ENCODE measurements around the gene SMPD3. TPM values are rescaled to one million over a fixed set of nuclear protein-coding genes. Genes with fewer than 3 reads are reported as not detected.

Gene SMPD3
- total RNA-seq, 2 experiments from 2014 or later = 0.89 to 1.1 TPM

GRCh38 chr16:68345958-68346635, 102.2 kb downstream of the SMPD3 start:
- no peak overlapping the region for H3K27ac Mint-ChIP-seq
- H3K27ac ChIP-seq (ENCODE audit: low read depth in 1 of 2, low read length in 2 of 2) = no peak overlapping the region
- intact Hi-C loops (cut with DNase I, micrococcal nuclease) = no loop called here
- ATAC-seq (ENCODE audit: poor library complexity) (no peak), DNase-seq (no peak)
- no peaks in the 10 kb centered on the region for H3K27me3 ChIP-seq (ENCODE audit: control insufficient read depth in 1 of 2, insufficient read depth in 2 of 2, low read length in 2 of 2)
- peaks cover 83% of the 10 kb centered on the region for H3K36me3 ChIP-seq (ENCODE audit: insufficient read depth, low read length)
- no peaks in the 10 kb centered on the region for H3K27me3 Mint-ChIP-seq
- no peaks in the 10 kb centered on the region for H3K9me3 ChIP-seq (ENCODE audit: control insufficient read depth in 1 of 2, insufficient read depth in 1 of 2, low read length in 2 of 2)
- no peak overlapping the region for H3K4me3 Mint-ChIP-seq
- H3K4me3 ChIP-seq (ENCODE audit: low read length) = no peak overlapping the region
- no peaks in the 10 kb centered on the region for H3K4me1 Mint-ChIP-seq (ENCODE audit: low read depth)
- ChIA-PET CTCF (no interaction called here), POLR2A (interaction anchor here (1.1 kb wide), 1 partner anchor 10 kb away, joined by 3 read pairs; no protein-coding TSS in a partner anchor)
- TF ChIP-seq CTCF (IDR thresholded peaks at IDR 0.05) = no peak
- H3K9me3 Mint-ChIP-seq = no peaks in the 10 kb centered on the region
- peaks cover 93% of the 10 kb centered on the region for H3K36me3 Mint-ChIP-seq (ENCODE audit: low read depth)
- H3K4me1 ChIP-seq (ENCODE audit: insufficient read depth, low read length) = no peaks in the 10 kb centered on the region

- ChIA-PET POLR2A (interaction anchor here (1.1 kb wide), 1 partner anchor 10 kb away, joined by 3 read pairs; no protein-coding TSS in a partner anchor), CTCF (no interaction called here)
- no peak for TF ChIP-seq CTCF (IDR thresholded peaks at IDR 0.05)
- no peak for DNase-seq
- no peak overlapping the region for H3K27ac ChIP-seq (ENCODE audit: low read depth in 1 of 2, low read length in 2 of 2)
- H3K4me1 ChIP-seq (ENCODE audit: insufficient read depth, low read length) = no peaks in the 10 kb centered on the region
- Mint-ChIP-seq H3K27ac (no peak overlapping the region), H3K27me3 (no peaks in the 10 kb centered on the region), H3K36me3 (ENCODE audit: low read depth) (peaks cover 93% of the 10 kb centered on the region), H3K9me3 (no peaks in the 10 kb centered on the region), H3K4me3 (no peak overlapping the region), H3K4me1 (ENCODE audit: low read depth) (no peaks in the 10 kb centered on the region)
- ATAC-seq (ENCODE audit: poor library complexity) = no peak
- intact Hi-C loops (cut with DNase I, micrococcal nuclease) = no loop called here
- H3K36me3 ChIP-seq (ENCODE audit: insufficient read depth, low read length) = peaks cover 84% of the 10 kb centered on the region
- H3K4me3 ChIP-seq (ENCODE audit: low read length) = no peak overlapping the region
- H3K9me3 ChIP-seq (ENCODE audit: control insufficient read depth in 1 of 2, insufficient read depth in 1 of 2, low read length in 2 of 2) = no peaks in the 10 kb centered on the region
- no peaks in the 10 kb centered on the region for H3K27me3 ChIP-seq (ENCODE audit: control insufficient read depth in 1 of 2, insufficient read depth in 2 of 2, low read length in 2 of 2)
Observed at GRCh38 chr16:68345351-68345810, 102.9 kb downstream of the SMPD3 start.

- DNase-seq = no peak
- intact Hi-C loops (cut with DNase I, micrococcal nuclease) = no loop called here
- Mint-ChIP-seq H3K4me3 (no peak overlapping the region), H3K27ac (no peak overlapping the region), H3K36me3 (ENCODE audit: low read depth) (peaks cover 93% of the 10 kb centered on the region), H3K4me1 (ENCODE audit: low read depth) (no peaks in the 10 kb centered on the region), H3K9me3 (no peaks in the 10 kb centered on the region), H3K27me3 (no peaks in the 10 kb centered on the region)
- Histone ChIP-seq H3K4me3 (ENCODE audit: low read length) (no peak overlapping the region), H3K36me3 (ENCODE audit: insufficient read depth, low read length) (peaks cover 84% of the 10 kb centered on the region), H3K27me3 (ENCODE audit: control insufficient read depth in 1 of 2, insufficient read depth in 2 of 2, low read length in 2 of 2) (no peaks in the 10 kb centered on the region), H3K4me1 (ENCODE audit: insufficient read depth, low read length) (no peaks in the 10 kb centered on the region), H3K9me3 (ENCODE audit: control insufficient read depth in 1 of 2, insufficient read depth in 1 of 2, low read length in 2 of 2) (no peaks in the 10 kb centered on the region), H3K27ac (ENCODE audit: low read depth in 1 of 2, low read length in 2 of 2) (no peak overlapping the region)
- ATAC-seq (ENCODE audit: poor library complexity) = no peak
- ChIA-PET POLR2A (no interaction called here), CTCF (no interaction called here)
- no peak for TF ChIP-seq CTCF (IDR thresholded peaks at IDR 0.05)
Observed at GRCh38 chr16:68344252-68344651, 104.1 kb downstream of the SMPD3 start.
